ENCODE results near the gene MAGEC3. TPM values are rescaled to one million over a fixed set of nuclear protein-coding genes. Genes with fewer than 3 reads are reported as not detected.

Gene MAGEC3
- total and polyA plus RNA-seq, 9 of the 15 experiments (the other 6 are each of a cell fraction or from before 2014, with no cell fraction given): 0.11 to 0.28 (median 0.17) TPM; not detected in 6

DNA sequence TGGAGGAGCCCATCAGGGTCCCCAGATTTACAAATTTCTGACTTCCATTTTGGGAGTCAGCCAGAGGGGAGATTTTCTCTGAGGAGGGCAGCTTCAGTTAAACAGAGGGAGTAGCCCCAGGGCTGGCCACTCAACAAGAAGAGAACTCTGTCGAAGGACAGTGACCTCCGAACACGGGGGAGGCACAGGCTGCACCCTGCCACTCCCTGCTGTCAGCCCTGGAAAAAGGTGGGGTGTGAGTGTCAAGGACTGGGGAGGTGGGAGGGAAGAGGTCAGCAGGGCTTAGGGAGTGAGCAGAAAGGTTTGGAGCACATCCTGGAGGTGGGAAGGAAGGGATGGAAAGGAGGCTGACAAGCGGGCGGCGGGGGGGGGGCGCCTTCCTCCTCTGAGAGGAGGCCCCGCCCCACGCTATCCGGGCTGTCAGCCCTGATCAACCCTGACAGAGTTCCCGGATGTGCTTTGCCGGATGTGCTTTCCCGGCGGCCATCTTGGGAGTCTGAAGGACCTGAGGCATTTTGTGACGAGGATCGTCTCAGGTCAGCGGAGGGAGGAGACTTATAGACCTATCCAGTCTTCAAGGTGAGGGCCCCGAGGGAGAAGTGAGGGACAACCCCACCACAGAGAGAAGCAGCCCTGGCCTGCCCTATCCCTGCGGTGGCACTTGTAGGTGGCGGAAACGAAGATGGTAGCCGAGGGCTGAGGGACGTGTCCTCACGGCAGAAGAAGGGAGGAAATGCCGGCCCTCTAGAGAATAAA lies 65.5 kb downstream of the MAGEC3 start, which contains the start of gene MAGEC1:
Gene MAGEC1, plus strand, starts transcription at position 495 of the 756 bp plus-strand sequence. CDS start 1,179 bp downstream, outside the sequence.
- Histone ChIP-seq H2AFZ (ENCODE audit: low read depth, low read length) (peak within 1 kb of the TSS; percentile 76), H3K9me3 (replicated peaks; ENCODE audit: control insufficient read depth, insufficient read depth, low read depth, low read length) (no peaks in the 10 kb centered on the region), H3K4me2 (ENCODE audit: insufficient read depth, low read length) (peak within 1 kb of the TSS; percentile 69), H3K27me3 (ENCODE audit: control insufficient read depth in 2 of 2, insufficient read depth in 2 of 2, low read length in 2 of 2) (no peaks in the 10 kb centered on the region), H4K20me1 (replicated peaks; ENCODE audit: control insufficient read depth, insufficient read depth, low read length) (no peaks in the 10 kb centered on the region), H3K79me2 (ENCODE audit: control insufficient read depth, insufficient read depth, low read length) (peaks cover 10% of the 10 kb centered on the region), H3K4me3 (peak within 1 kb of the TSS; percentile 50), H3K4me1 (replicated peaks in 1 of 2; ENCODE audit: control insufficient read depth in 2 of 2, insufficient read depth in 2 of 2, low read length in 2 of 2) (peaks cover 0 to 4% of the 10 kb centered on the region in 2 experiments; a peak in 1 of 5 replicates), H3K9ac (ENCODE audit: insufficient read depth in 1 of 2, low read depth in 2 of 2, low read length in 2 of 2) (peak within 1 kb of the TSS; percentile 80 to 88), H3K36me3 (ENCODE audit: control insufficient read depth, insufficient read depth, low read length) (peaks cover 14% of the 10 kb centered on the region; the same call in 1 of the 3 replicates), H3K9me1 (ENCODE audit: control insufficient read depth, insufficient read depth, low read length) (no peaks in the 10 kb centered on the region), H3K27ac (ENCODE audit: extremely low read depth, low read depth, low read length) (peak within 1 kb of the TSS; percentile 87)
- in situ Hi-C loops (cut with MboI): no loop called here
- ATAC-seq (peak; percentile 94), DNase-seq (ENCODE audit: extremely low read depth in 1 of 4, low spot score in 3 of 4) (peak; percentile 46 to 79 (median 50)), FAIRE-seq (no peak)
- POLR2A ChIA-PET: no interaction called here
- intact Hi-C loops (cut with micrococcal nuclease): no loop called here
- 6% methylated on average over 6 of the region's 25 CpGs for WGBS (ENCODE audit: insufficient coverage, low coverage, missing lambda C conversion rate)
- CTCF ChIA-PET (ENCODE audit: low intra/inter-chr PET ratio): no interaction called here
- no TSS peak for BruUV-seq (replicated peaks)
- no peak for TF ChIP-seq HNRNPUL1 (IDR thresholded peaks at IDR 0.05; ENCODE audit: low read length)
- TF ChIP-seq FOS (IDR thresholded peaks at IDR 0.05; ENCODE audit: extremely low read depth, insufficient read length): no peak
- TF ChIP-seq POLR2B (IDR thresholded peaks at IDR 0.05; ENCODE audit: low read depth, partially characterized antibody): peak; percentile 23
- TF ChIP-seq, protein P1, sequence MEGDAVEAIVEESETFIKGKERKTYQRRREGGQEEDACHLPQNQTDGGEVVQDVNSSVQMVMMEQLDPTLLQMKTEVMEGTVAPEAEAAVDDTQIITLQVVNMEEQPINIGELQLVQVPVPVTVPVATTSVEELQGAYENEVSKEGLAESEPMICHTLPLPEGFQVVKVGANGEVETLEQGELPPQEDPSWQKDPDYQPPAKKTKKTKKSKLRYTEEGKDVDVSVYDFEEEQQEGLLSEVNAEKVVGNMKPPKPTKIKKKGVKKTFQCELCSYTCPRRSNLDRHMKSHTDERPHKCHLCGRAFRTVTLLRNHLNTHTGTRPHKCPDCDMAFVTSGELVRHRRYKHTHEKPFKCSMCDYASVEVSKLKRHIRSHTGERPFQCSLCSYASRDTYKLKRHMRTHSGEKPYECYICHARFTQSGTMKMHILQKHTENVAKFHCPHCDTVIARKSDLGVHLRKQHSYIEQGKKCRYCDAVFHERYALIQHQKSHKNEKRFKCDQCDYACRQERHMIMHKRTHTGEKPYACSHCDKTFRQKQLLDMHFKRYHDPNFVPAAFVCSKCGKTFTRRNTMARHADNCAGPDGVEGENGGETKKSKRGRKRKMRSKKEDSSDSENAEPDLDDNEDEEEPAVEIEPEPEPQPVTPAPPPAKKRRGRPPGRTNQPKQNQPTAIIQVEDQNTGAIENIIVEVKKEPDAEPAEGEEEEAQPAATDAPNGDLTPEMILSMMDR (IDR thresholded peaks at IDR 0.05 in 2 of 3, conservative IDR thresholded peaks at IDR 0.05 in 1 of 3; ENCODE audit: insufficient read depth in 2 of 3, low read depth in 1 of 3, low read length in 3 of 3): no peak
- peak; percentile 67 for TF ChIP-seq RBFOX2 (IDR thresholded peaks at IDR 0.05; ENCODE audit: low read depth, low read length)
- TF ChIP-seq SIN3A (IDR thresholded peaks at IDR 0.05; ENCODE audit: borderline replicate concordance in 2 of 2, control insufficient read depth in 1 of 2, low read depth in 2 of 2, low read length in 2 of 2): no peak
- TF ChIP-seq POLR2A (conservative IDR thresholded peaks at IDR 0.05): peak; percentile 68
- TF ChIP-seq ZNF232 (CRISPR knock-in tag; IDR thresholded peaks at IDR 0.05): no peak
- no peak for TF ChIP-seq NR2C2 (CRISPR knock-in tag; IDR thresholded peaks at IDR 0.05)
- TF ChIP-seq NR2C2 (tag; IDR thresholded peaks at IDR 0.05): peak; percentile 87
- TF ChIP-seq PHF8 (IDR thresholded peaks at IDR 0.05; ENCODE audit: borderline replicate concordance, low read length): peak; percentile 67
- TF ChIP-seq, protein P2, sequence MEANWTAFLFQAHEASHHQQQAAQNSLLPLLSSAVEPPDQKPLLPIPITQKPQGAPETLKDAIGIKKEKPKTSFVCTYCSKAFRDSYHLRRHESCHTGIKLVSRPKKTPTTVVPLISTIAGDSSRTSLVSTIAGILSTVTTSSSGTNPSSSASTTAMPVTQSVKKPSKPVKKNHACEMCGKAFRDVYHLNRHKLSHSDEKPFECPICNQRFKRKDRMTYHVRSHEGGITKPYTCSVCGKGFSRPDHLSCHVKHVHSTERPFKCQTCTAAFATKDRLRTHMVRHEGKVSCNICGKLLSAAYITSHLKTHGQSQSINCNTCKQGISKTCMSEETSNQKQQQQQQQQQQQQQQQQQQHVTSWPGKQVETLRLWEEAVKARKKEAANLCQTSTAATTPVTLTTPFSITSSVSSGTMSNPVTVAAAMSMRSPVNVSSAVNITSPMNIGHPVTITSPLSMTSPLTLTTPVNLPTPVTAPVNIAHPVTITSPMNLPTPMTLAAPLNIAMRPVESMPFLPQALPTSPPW (CRISPR knock-in tag; IDR thresholded peaks at IDR 0.05): peak; percentile 92
- TF ChIP-seq ATF1 (CRISPR knock-in tag; IDR thresholded peaks at IDR 0.05): no peak
- peak; percentile 29; the same call in 1 of the 2 replicates for TF ChIP-seq ATF1 (tag; IDR thresholded peaks at IDR 0.05)
- TF ChIP-seq RBM39 (optimal IDR thresholded peaks at IDR 0.05; ENCODE audit: low read depth, low read length): no peak
- no peak for TF ChIP-seq HIVEP1 (CRISPR knock-in tag; IDR thresholded peaks at IDR 0.05)
- TF ChIP-seq ELF4 (CRISPR knock-in tag; IDR thresholded peaks at IDR 0.05): no peak
- TF ChIP-seq, protein P3, sequence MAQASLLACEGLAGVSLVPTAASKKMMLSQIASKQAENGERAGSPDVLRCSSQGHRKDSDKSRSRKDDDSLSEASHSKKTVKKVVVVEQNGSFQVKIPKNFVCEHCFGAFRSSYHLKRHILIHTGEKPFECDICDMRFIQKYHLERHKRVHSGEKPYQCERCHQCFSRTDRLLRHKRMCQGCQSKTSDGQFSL (CRISPR knock-in tag; IDR thresholded peaks at IDR 0.05): no peak
- TF ChIP-seq, protein P3 (tag; IDR thresholded peaks at IDR 0.05): 0 out of 4 replicates have a peak, but pooled peaks of 1 of the 2 experiments have one; percentile 48
- TF ChIP-seq NFRKB (IDR thresholded peaks at IDR 0.05; ENCODE audit: low read depth): peak; percentile 70

Measured in K562 (cell line).